Testis (tissue), 3 donors: Measurements from ENCODE around the gene NTF3. TPM values are rescaled to one million over a fixed set of nuclear protein-coding genes. Genes with fewer than 3 reads are reported as not detected.

Source experiments
- DNase-seq: peaks from one replicate; pipeline ENCODE4 v3.0.0-alpha.2; 2019
- H3K27ac ChIP-seq, 2 donors: fragments of 200-600 bp; sonication (generic); one replicate each; pipeline ENCODE4 v1.5.1; 2019
- H3K27me3 ChIP-seq: fragments of 200-600 bp; sonication (generic); one replicate; pipeline ENCODE4 v1.5.1; 2019
- H3K36me3 ChIP-seq: fragments of 200-600 bp; sonication (generic); one replicate; pipeline ENCODE4 v1.5.1; 2017; ENCODE audit warnings: low read depth; ENCODE audit errors: missing control alignments
- H3K4me1 ChIP-seq: fragments of 200-600 bp; sonication (generic); one replicate; pipeline ENCODE4 v1.5.1; 2019
- H3K4me3 ChIP-seq, 2 donors: fragments of 200-600 bp; sonication (generic); one replicate each; pipeline ENCODE4 v1.5.1; 2017 to 2019
- H3K9me3 ChIP-seq: fragments of 200-600 bp; sonication (generic); one replicate; pipeline ENCODE4 v1.5.1; 2017
- POLR2A ChIP-seq: fragments of 450-650 bp; IDR thresholded peaks from one replicate; pipeline ENCODE4 v1.6.1; 2017; ENCODE audit warnings: antibody characterized with exemption, mild to moderate bottlenecking, moderate library complexity
- WGBS, 2 donors: methylation state at CpG; one replicate each; pipeline ENCODE4 v1.1.5; 2018; 5-methylcytosine and 5-hydroxymethylcytosine counted together
- intact Hi-C: fragments of 100-400 bp; cut with DNase I; formaldehyde crosslinking; loops from one replicate; pipeline ENCODE4 v1.15.1; 2023; ENCODE audit warnings: low total_unique reads
- polyA plus RNA-seq: library from polyadenylated mRNA; stranded (reverse); fragments of 350-450 nt; fragmentation: Illumina TruSeq; extraction: RNeasy Lipid Tissue Mini Kit (QIAGEN cat#74804); gene quantifications from one replicate; pipeline ENCODE4 v1.2.3, GENCODE V29; 2014; ENCODE audit warnings: low read depth, low replicate concordance; ENCODE audit not compliant: insufficient read depth
- total RNA-seq, 2 donors: library from RNA; depleted of rRNA; stranded (reverse); fragments of >200 nt; gene quantifications; one replicate each; pipeline ENCODE4 v1.2.3, GENCODE V29; 2016
- TF ChIP-seq, protein P1 (sequence below), 3 experiments: fragments of 450-650 bp in 2 of 3; fragments of 200-600 bp in 1 of 3; sonication (generic) in 1 of 3; IDR thresholded peaks; one replicate each; pipeline ENCODE4 v1.5.1; 2016 to 2019; ENCODE audit warnings: antibody characterized with exemption in 3 of 3, mild to moderate bottlenecking in 2 of 3, moderate library complexity in 1 of 3

The NTF3 gene
- total and polyA plus RNA-seq, 3 donors from 2014 or later, result 1.1 to 2.2 (median 1.4) TPM

- intact Hi-C loops, result no loop called here
- H3K27me3 ChIP-seq, result no peaks in the 10 kb centered on the region
- WGBS, 2 donors, result 87 to 96% methylated on average over 4 of the region's 4 CpGs
Measured at GRCh38 chr12:5506295-5506694, 74.4 kb downstream of the NTF3 start.

GRCh38 chr12:5506821-5507231, 74.9 kb downstream of the NTF3 start:
- Histone ChIP-seq H3K9me3 (no peaks in the 10 kb centered on the region), H3K27me3 (no peaks in the 10 kb centered on the region), H3K27ac (no peak overlapping the region), H3K36me3 (no peaks in the 10 kb centered on the region), H3K4me1 (peaks cover 3% of the 10 kb centered on the region), H3K4me3 (no peak overlapping the region)
- 53 to 54% methylated on average over 5 to 6 of the region's 6 CpGs for WGBS, 2 donors
- TF ChIP-seq, protein P1, sequence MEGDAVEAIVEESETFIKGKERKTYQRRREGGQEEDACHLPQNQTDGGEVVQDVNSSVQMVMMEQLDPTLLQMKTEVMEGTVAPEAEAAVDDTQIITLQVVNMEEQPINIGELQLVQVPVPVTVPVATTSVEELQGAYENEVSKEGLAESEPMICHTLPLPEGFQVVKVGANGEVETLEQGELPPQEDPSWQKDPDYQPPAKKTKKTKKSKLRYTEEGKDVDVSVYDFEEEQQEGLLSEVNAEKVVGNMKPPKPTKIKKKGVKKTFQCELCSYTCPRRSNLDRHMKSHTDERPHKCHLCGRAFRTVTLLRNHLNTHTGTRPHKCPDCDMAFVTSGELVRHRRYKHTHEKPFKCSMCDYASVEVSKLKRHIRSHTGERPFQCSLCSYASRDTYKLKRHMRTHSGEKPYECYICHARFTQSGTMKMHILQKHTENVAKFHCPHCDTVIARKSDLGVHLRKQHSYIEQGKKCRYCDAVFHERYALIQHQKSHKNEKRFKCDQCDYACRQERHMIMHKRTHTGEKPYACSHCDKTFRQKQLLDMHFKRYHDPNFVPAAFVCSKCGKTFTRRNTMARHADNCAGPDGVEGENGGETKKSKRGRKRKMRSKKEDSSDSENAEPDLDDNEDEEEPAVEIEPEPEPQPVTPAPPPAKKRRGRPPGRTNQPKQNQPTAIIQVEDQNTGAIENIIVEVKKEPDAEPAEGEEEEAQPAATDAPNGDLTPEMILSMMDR (IDR thresholded peaks at IDR 0.05), result no peak
- no peak for TF ChIP-seq POLR2A
- no peak for DNase-seq
- intact Hi-C loops, result no loop called here

More at GRCh38 chr12:5506295-5506694, 74.4 kb downstream of the NTF3 start:
- Histone ChIP-seq H3K4me1 (no peaks in the 10 kb centered on the region), H3K36me3 (no peaks in the 10 kb centered on the region), H3K9me3 (no peaks in the 10 kb centered on the region), H3K4me3 (no peak overlapping the region), H3K27ac (no peak overlapping the region)
- no peak for DNase-seq
- TF ChIP-seq, protein P1 (IDR thresholded peaks at IDR 0.05), result no peak
- no peak for TF ChIP-seq POLR2A

DNA sequence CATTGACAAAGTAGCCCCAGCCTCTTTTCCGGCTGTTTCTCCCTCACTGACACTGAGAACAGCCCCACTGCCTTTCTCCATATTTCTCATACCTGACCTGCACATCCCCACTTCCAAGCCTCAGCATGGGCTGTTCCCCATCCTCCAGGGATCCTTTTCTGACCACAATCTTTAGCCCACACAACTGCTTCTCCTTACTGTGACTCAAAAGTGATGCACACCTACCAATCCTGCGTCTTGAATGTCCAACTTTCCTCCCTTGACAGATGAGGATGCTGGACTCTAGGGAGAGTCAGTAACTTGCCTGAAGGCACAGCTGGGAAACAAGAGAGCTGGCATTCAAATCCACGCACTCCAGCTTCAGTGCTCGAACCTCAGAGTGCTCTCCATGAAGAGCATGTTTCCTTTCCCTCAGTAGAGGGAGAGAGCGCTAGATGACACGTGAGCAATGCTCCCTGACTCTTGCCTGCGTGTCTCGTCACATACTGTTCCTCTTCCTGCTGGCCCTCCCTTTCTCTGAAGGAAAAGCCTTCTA, 75.6 kb downstream of the NTF3 start:
- no peak for TF ChIP-seq POLR2A
- TF ChIP-seq, protein P1 (IDR thresholded peaks at IDR 0.05), result no peak
- no peak for DNase-seq
- Histone ChIP-seq H3K4me1 (peaks cover 8% of the 10 kb centered on the region), H3K27ac (no peak overlapping the region), H3K9me3 (no peaks in the 10 kb centered on the region), H3K27me3 (no peaks in the 10 kb centered on the region), H3K36me3 (no peaks in the 10 kb centered on the region), H3K4me3 (no peak overlapping the region)
- intact Hi-C loops, result no loop called here
- WGBS, 2 donors, result 84 to 87% methylated on average over 8 of the region's 8 CpGs

DNA sequence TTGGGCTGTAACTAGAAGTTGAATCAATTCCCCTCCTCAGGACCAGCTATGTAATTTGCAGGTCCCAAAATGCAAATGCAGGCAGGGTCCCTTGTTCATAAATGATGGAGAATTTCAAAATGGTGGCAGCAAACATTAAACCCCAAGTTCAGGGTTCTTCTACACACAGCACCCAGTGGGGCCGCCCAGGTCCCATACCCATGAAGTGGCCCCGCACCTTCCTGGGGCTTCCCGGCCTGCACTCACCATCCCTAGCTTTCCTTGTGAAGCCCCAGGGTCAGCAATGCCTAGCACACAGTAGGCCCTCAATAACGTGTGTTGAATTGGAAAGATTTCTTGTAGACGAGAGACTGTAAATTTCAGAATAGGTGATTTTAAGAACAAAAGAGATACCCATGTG, 76.0 kb downstream of the NTF3 start:
- Histone ChIP-seq H3K27me3 (no peaks in the 10 kb centered on the region), H3K4me1 (peaks cover 12% of the 10 kb centered on the region), H3K9me3 (no peaks in the 10 kb centered on the region), H3K4me3 (no peak overlapping the region), H3K36me3 (no peaks in the 10 kb centered on the region), H3K27ac (no peak overlapping the region)
- DNase-seq, result no peak
- WGBS, 2 donors, result 90 to 92% methylated on average over 5 of the region's 5 CpGs
- intact Hi-C loops, result no loop called here
- TF ChIP-seq POLR2A, result no peak
- TF ChIP-seq, protein P1 (IDR thresholded peaks at IDR 0.05), result no peak

- Histone ChIP-seq H3K9me3 (no peaks in the 10 kb centered on the region), H3K36me3 (no peaks in the 10 kb centered on the region), H3K4me1 (peaks cover 20% of the 10 kb centered on the region), H3K27ac (no peak overlapping the region), H3K27me3 (no peaks in the 10 kb centered on the region), H3K4me3 (no peak overlapping the region)
- WGBS, 2 donors, result 94 to 95% methylated on average over 4 of the region's 4 CpGs
- TF ChIP-seq, protein P1 (IDR thresholded peaks at IDR 0.05), result no peak
- no peak for TF ChIP-seq POLR2A
- intact Hi-C loops, result no loop called here
- DNase-seq, result no peak
Measured at GRCh38 chr12:5509102-5509501, 77.2 kb downstream of the NTF3 start.
